Frontal cortex (tissue), 4 donors: ENCODE data around the gene RASL10B. TPM values are rescaled to one million over a fixed set of nuclear protein-coding genes. Genes with fewer than 3 reads are reported as not detected.
A peak's percentile ranks its signal among the peaks of the same experiment; 100 is the strongest.

Experiments
- DNase-seq, 2 donors: peaks; one replicate each; pipeline ENCODE4 v3.0.0; 2012; ENCODE audit warnings: low spot score in 2 of 2
- FAIRE-seq: peaks from 2 replicates; lab custom pipeline; 2012; peaks lifted over from hg19 to GRCh38; lab: Jason Lieb, UNC
- total RNA-seq: library from RNA; depleted of rRNA; stranded (reverse); fragments of >200 nt; gene quantifications from one replicate; pipeline ENCODE4 v1.2.3, GENCODE V29; 2014
- donor health status: control.
- donor health status: control.
- donor health status: control.

RASL10B gene
- total RNA-seq, 1 donor from 2014 or later: 6.9 TPM

- no peak for FAIRE-seq
- DNase-seq: no peak
These were observed 15.3 kb upstream of the RASL10B start for GRCh38 chr17:35716173-35716572.

- DNase-seq: no peak
- no peak for FAIRE-seq
These were observed 14.5 kb upstream of the RASL10B start for GRCh38 chr17:35716897-35717465.

DNA sequence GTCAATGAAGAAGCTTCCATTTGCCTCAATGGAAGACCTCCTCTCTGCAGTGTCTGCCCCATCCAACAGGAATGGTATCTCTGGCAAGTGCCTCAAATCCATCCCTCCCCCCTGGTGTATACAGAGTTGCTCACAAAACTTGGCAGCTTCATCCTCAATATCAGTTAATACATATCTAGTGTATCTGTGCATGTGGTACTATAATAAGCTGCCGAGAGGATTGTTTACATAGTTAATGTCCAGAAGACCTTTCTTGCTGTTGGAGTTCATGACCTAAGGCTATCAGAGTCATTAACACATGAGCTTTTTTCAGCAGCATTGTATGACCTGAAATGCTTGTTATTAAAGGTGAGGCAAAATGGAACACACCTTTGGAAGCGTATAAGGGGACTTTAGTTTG, 14.0 kb upstream of the RASL10B start:
- no peak for FAIRE-seq
- DNase-seq: no peak

DNA sequence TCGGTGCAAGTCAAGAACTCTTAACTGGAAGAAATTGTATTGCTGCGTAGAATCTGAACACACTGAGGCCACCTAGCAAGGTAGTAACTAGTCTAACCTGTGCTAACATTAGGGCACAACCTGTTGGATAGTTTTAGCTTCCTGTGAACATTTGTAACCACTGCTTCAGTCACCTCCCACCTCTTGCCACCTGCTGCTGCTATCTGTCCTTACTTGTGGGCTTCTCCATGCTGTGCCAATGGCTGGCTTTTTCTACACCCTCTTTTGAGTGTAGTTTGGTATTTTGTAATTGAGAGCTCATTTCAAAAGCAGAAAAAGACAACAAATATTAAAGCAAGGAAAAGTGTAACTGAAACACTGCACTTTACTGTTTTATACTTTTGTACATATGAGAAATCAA, 7.7 kb upstream of the RASL10B start:
- DNase-seq (no peak), FAIRE-seq (no peak)

DNA sequence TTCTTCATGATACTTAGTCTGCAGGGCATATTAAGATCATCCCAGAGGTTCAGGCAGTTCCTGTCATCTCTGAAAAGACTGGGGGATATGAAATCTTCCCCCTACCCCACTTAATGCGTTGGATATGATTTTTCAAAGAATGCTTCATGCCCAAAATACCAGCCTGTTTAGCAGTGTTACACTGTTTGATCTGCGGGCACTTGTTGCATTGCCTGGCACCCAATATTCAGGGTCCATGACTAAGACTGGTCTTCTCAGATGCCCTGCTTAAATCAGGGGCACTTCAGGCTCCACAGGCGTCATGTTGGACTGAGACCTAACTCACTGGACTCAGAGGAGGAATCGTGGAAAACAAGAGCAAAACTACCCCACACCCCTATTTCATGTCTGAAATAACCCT, 6.4 kb upstream of the RASL10B start:
- FAIRE-seq: no peak

GRCh38 chr17:35725802-35726126, 5.7 kb upstream of the RASL10B start:
- FAIRE-seq (no peak), DNase-seq (no peak)

More for the DNA sequence above, 6.4 kb upstream of the RASL10B start:
- DNase-seq: no peak

- DNase-seq: no peak
- FAIRE-seq: no peak
These were observed 5.1 kb upstream of the RASL10B start for GRCh38 chr17:35726127-35726952.

GRCh38 chr17:35726953-35727460, 4.4 kb upstream of the RASL10B start:
- FAIRE-seq: no peak
- DNase-seq: no peak

DNA sequence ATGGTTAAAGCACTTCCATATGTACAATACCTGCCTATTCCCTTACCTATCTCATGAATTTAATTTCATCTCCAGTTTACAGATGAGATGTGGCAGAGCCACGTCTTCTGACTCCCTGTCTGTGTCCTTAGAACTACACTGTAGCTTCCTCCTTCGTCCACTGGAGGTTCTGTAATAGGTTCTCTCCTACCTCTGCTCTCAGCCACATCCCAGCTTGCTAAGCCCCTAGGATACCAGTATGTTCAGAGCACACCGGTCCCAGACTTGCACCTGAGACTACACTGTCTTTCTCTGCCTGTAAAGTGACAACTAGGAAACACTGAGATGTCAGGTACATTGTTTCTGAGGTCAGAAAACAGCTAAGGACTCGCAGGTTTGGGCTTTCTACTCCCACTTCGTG, 3.8 kb upstream of the RASL10B start:
- FAIRE-seq (no peak), DNase-seq (no peak)

GRCh38 chr17:35728551-35728950, 2.9 kb upstream of the RASL10B start:
- no peak for FAIRE-seq
- DNase-seq: no peak

- no peak for DNase-seq
- no peak for FAIRE-seq
These were observed 2.0 kb upstream of the RASL10B start for GRCh38 chr17:35729405-35729833.

GRCh38 chr17:35730400-35731005, 936 bp upstream of the RASL10B start:
- DNase-seq (no peak), FAIRE-seq (no peak)

DNA sequence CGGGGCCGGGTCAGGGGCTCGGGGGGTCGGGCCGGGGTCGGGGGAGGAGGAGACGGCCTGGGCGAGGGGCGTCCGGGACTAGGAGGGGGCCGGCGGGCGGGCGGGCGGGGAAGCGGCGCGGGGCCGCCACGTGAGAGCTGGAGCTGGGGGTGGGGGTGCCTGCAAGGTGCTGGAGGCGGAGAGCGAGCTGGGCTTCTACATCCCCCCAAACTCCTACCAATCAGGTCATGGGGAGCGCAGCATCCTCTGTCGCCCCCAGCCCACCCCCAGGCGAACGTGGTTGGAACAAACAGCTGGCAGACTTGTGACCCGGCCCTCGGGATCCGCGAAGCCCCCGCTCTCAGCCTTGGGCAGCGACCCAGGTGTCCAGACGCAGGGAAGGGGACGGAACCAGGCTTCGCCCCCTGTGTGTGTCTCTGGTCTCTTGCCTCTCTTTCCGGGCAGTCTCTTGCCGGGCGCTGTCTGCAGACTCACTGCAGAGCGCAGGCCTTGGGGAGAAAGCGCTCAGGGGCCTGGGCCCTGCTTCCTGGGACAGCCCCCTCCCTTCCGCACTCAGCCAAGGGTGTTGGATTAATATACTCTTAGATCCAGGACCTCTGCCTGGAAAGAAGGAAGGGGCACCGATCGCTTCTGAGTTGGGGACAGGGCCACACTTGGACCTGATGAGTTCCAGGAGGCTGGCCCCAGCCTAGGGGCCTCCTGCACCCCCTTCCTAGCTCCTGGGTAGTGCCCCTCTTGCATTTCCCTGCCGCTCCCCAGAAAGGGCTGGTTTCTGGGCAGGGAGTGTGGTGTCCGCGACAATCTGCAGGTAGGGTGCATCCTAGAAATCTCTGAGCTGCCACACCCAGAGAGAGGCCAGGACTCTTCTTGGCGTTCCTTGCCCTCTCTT, 722 bp downstream of the RASL10B start:
- FAIRE-seq (no peak), DNase-seq (peak; percentile 48 to 57)

DNA sequence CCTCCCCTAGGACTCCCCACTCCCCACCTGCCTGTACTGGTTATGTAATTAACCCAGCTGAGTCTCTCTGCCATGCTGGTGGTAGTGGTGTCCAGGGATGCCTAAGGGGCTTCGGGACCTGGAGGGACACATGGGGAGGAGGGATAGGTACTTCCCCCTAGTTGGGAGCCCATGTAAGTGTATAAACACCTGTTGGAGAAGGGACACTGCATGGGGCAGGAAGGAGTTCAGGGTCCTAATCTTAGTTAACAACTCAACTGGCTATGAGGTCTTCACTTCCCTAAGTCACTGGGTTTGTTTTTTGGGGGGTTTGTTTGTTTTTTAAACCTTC, 1.3 kb downstream of the RASL10B start:
- no peak for DNase-seq
- FAIRE-seq: no peak

GRCh38 chr17:35733366-35733765, 1.9 kb downstream of the RASL10B start:
- peak in 1 of 2 donors; percentile 22 for DNase-seq
- no peak for FAIRE-seq

DNA sequence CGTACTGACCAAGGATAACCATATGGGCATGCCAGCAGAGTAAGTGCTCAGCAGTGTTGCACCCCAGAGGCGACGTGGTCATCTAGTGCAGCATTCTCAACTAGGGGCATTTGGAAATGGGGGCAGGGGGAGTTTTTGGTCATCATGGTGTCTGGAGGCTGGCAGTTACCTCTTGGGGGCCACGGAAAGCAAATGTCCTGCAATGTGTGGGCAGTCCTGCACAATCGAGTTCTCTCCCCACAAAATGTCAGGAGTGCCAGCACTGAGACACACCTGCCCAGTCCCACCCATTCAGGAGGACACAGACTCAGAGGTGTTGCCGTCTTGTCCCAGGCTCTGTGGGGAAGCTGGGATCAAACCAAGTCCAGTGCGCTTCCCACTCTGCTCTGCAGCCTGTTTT, 3.0 kb downstream of the RASL10B start:
- FAIRE-seq (no peak), DNase-seq (peak in 1 of 2 donors; percentile 21)

DNA sequence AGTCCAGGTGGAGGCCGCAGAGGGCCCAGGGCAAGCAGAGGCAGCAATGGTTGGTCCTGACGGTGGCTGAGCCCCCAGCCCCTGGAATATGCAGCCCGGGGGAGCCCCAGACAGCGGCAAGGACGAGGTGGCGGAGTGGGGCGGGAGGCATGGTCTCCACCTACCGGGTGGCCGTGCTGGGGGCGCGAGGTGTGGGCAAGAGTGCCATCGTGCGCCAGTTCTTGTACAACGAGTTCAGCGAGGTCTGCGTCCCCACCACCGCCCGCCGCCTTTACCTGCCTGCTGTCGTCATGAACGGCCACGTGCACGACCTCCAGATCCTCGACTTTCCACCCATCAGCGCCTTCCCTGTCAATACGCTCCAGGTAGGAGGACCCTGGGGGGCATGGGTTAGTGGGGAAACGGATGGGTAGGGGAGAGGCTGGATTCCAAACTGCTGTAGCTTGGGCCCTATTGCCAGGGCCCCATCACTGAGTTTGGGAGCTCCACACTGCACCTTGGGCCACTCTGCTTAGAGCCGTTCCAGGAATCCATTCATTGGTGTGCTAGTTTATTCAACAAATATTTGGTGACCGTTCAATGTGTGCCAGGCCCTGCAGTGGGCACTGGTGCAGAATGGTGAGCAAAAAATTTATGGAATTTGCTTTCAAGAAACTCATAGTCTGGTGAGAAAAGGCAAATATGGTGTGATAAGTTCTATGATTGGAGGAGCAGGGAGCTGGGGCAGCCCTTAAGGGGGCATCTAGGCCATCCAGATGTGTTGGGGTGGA, 3.8 kb downstream of the RASL10B start:
- DNase-seq: peak in 1 of 2 donors; percentile 12
- FAIRE-seq: no peak

DNA sequence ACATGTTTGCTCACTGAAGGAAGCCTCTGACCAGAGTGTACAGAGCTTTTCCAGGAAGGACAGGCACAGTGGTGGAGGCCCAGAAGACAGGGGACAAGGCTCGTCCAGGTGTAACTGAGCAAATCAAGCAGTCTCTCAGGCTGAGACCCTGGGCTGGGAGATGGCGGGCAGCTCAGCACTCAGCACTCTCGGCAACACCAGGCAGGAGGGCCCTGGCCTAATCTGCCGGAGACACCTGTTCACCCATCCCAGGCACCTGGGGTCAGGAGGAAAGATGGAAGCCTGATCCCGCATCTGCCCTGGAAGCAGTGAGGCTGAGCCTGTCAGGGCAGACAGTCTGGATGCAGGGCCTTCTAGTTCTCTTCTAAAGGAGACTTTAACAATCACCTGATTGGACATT, 4.8 kb downstream of the RASL10B start:
- FAIRE-seq (no peak), DNase-seq (peak in 1 of 2 donors; percentile 13)

DNA sequence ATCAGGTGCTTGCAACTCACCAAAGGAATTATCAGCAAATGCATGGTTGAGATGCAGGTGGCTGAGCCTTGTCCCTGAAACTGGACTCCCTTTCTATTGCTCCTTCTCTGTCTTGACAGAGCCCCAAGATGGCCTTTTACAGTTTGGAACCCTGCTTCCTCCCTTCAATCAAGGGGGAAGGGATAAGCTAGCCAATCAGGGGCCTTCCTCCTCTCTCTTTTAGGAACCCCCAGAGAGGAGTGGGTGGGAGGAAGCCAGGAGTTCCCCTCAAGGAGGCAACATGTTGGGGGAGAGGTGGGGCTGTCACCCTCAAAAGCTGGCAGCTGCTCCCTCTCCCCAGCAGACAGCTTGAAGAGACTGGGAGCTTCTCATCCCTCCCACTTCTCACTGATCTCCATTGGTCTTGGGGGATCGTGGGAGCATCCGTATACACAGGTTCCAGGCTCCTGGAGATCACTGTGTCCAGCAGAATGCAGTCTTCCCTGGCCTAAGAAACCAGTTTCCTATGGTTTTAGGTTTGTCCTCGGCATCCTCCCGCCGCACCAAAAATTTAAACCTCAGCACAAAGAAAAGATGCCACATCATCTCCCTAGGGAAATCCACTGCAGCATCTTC, 7.2 kb downstream of the RASL10B start:
- DNase-seq: peak in 1 of 2 donors; percentile 11
- FAIRE-seq: no peak
